Uterus (tissue), 2 donors: ENCODE data around the gene PIN4.

Experiments used
- CTCF ChIP-seq, 4 experiments: fragments of 200-600 bp in 2 of 4; fragments of 450-650 bp in 2 of 4; sonication (generic) in 2 of 4; IDR thresholded peaks; one replicate each; pipeline ENCODE4 v1.5.1; 2016 to 2019; ENCODE audit warnings: antibody characterized with exemption in 4 of 4, mild to moderate bottlenecking in 2 of 4, moderate library complexity in 1 of 4
- POLR2A ChIP-seq, 2 donors: fragments of 450-650 bp; IDR thresholded peaks; one replicate each; pipeline ENCODE4 v1.6.1; 2016; ENCODE audit warnings: antibody characterized with exemption in 2 of 2, mild to moderate bottlenecking in 1 of 2, moderate library complexity in 1 of 2

GRCh38 chrX:72146527-72146926 is 35.0 kb upstream of the PIN4 start:
- TF ChIP-seq CTCF (IDR thresholded peaks at IDR 0.05) (no peak), POLR2A (IDR thresholded peaks at IDR 0.05) (no peak)
